Prostate gland (tissue), 2 donors: ENCODE results near the gene SVEP1. TPM values are rescaled to one million over a fixed set of nuclear protein-coding genes. Genes with fewer than 3 reads are reported as not detected.
A peak's percentile ranks its signal among the peaks of the same experiment; 100 is the strongest.
"Not testable (repeated sequence)": the region's sequence is repeated elsewhere in the genome, so short reads cannot be mapped to it uniquely, and the experiment has no call there.

ENCODE experiments used
- DNase-seq: peaks from one replicate; pipeline ENCODE4 v3.0.0-alpha.2; 2019; ENCODE audit warnings: low spot score
- H3K27ac ChIP-seq, 2 donors: fragments of 200-600 bp; sonication (generic); 2 replicates each; pipeline ENCODE4 v1.5.1; 2017 to 2019
- H3K27me3 ChIP-seq: fragments of 200-600 bp; sonication (generic); replicated peaks from 2 replicates; pipeline ENCODE4 v1.5.1; 2019; ENCODE audit not compliant: insufficient read depth
- H3K36me3 ChIP-seq, 2 donors: fragments of 200-600 bp; sonication (generic); 1 replicate in 1 of 2; 2 replicates in 1 of 2; pipeline versions ENCODE4 v1.5.1 to v1.8.1; 2017 to 2019
- H3K4me1 ChIP-seq: fragments of 200-600 bp; sonication (generic); replicated peaks from 2 replicates; pipeline ENCODE4 v1.5.1; 2019
- H3K4me3 ChIP-seq, 2 donors: fragments of 200-600 bp; sonication (generic); 2 replicates each; pipeline ENCODE4 v1.5.1; 2017 to 2019
- H3K9me3 ChIP-seq: fragments of 200-600 bp; sonication (generic); 2 replicates; pipeline ENCODE4 v1.5.1; 2017
- CTCF ChIP-seq, 4 experiments: fragments of 200-600 bp in 2 of 4; fragments of 450-650 bp in 2 of 4; sonication (generic) in 2 of 4; IDR thresholded peaks; 1 replicate in 3 of 4; 2 replicates in 1 of 4; pipeline ENCODE4 v1.5.1; 2016 to 2019; ENCODE audit warnings: antibody characterized with exemption in 4 of 4, mild to moderate bottlenecking in 2 of 4, moderate library complexity in 2 of 4
- POLR2A ChIP-seq: fragments of 450-650 bp; IDR thresholded peaks from one replicate; pipeline ENCODE4 v1.6.1; 2016; ENCODE audit warnings: antibody characterized with exemption, mild to moderate bottlenecking
- POLR2AphosphoS5 ChIP-seq: sonication (generic); formaldehyde crosslinking; IDR thresholded peaks from one replicate; pipeline ENCODE4 v1.6.1; 2017; ENCODE audit warnings: antibody characterized with exemption
- WGBS: methylation state at CpG from one replicate; pipeline ENCODE4 v1.1.5; 2018; 5-methylcytosine and 5-hydroxymethylcytosine counted together
- intact Hi-C: fragments of 100-400 bp; cut with DNase I; formaldehyde crosslinking; loops from one replicate; pipeline ENCODE4 v1.14.2; 2022
- total RNA-seq, 2 donors: library from RNA; depleted of rRNA; stranded (reverse); fragments of >200 nt; gene quantifications; one replicate each; pipeline ENCODE4 v1.1.0, GENCODE V29; 2016

The SVEP1 gene
- total RNA-seq, 2 donors from 2014 or later = 2.7 to 5.8 TPM

GRCh38 chr9:110541950-110542349 is 37.6 kb downstream of the SVEP1 start:
- no peaks in the 10 kb centered on the region for H3K27me3 ChIP-seq
- H3K4me1 ChIP-seq = no peaks in the 10 kb centered on the region
- no peak for DNase-seq
- H3K9me3 ChIP-seq = no peaks in the 10 kb centered on the region
- 82% methylated on average over 2 of the region's 2 CpGs for WGBS
- no peak overlapping the region for H3K4me3 ChIP-seq
- intact Hi-C loops = no loop called here
- H3K27ac ChIP-seq = no peak overlapping the region
- TF ChIP-seq CTCF (IDR thresholded peaks at IDR 0.05) (no peak), POLR2AphosphoS5 (no peak), POLR2A (no peak)
- H3K36me3 ChIP-seq = no peaks in the 10 kb centered on the region

GRCh38 chr9:110538647-110539041 is 40.9 kb downstream of the SVEP1 start:
- no peaks in the 10 kb centered on the region for H3K4me1 ChIP-seq
- WGBS = 42% methylated on average over 2 of the region's 2 CpGs
- H3K27ac ChIP-seq = no peak overlapping the region
- no peak for DNase-seq
- no peak for TF ChIP-seq POLR2AphosphoS5
- no peak overlapping the region for H3K4me3 ChIP-seq
- H3K9me3 ChIP-seq = no peaks in the 10 kb centered on the region
- intact Hi-C loops = no loop called here
- no peaks in the 10 kb centered on the region for H3K36me3 ChIP-seq
- no peaks in the 10 kb centered on the region for H3K27me3 ChIP-seq

- Histone ChIP-seq H3K27me3 (no peaks in the 10 kb centered on the region), H3K27ac (no peak overlapping the region), H3K36me3 (no peaks in the 10 kb centered on the region), H3K4me3 (no peak overlapping the region), H3K4me1 (no peaks in the 10 kb centered on the region), H3K9me3 (no peaks in the 10 kb centered on the region)
- 15% methylated on average over 4 of the region's 4 CpGs for WGBS
- intact Hi-C loops = no loop called here
- TF ChIP-seq POLR2AphosphoS5 = no peak
- TF ChIP-seq CTCF (IDR thresholded peaks at IDR 0.05) = no peak
- TF ChIP-seq POLR2A = no peak
- DNase-seq = no peak
Observed at GRCh38 chr9:110537841-110538646, 41.5 kb downstream of the SVEP1 start.

- no peak for TF ChIP-seq POLR2A
- peak; percentile 74 for TF ChIP-seq POLR2AphosphoS5
- H3K4me3 ChIP-seq = no peak overlapping the region
- DNase-seq = peak; percentile 12
- intact Hi-C loops = no loop called here
- H3K27me3 ChIP-seq = no peaks in the 10 kb centered on the region
- no peaks in the 10 kb centered on the region for H3K9me3 ChIP-seq
- WGBS = 14% methylated on average over 4 of the region's 4 CpGs
- no peaks in the 10 kb centered on the region for H3K4me1 ChIP-seq
- H3K36me3 ChIP-seq = no peaks in the 10 kb centered on the region
- no peak overlapping the region for H3K27ac ChIP-seq
Observed at GRCh38 chr9:110536822-110537221, 42.7 kb downstream of the SVEP1 start.

GRCh38 chr9:110534162-110534561 is 45.4 kb downstream of the SVEP1 start:
- H3K4me3 ChIP-seq, H3K4me1 ChIP-seq, H3K27ac ChIP-seq, H3K9me3 ChIP-seq, DNase-seq, H3K36me3 ChIP-seq, H3K27me3 ChIP-seq, intact Hi-C loops: not testable (repeated sequence)
- WGBS = 90% methylated on average over 4 of the region's 4 CpGs

GRCh38 chr9:110532908-110533665 is 46.5 kb downstream of the SVEP1 start:
- Histone ChIP-seq H3K9me3 (no peaks in the 10 kb centered on the region), H3K4me3 (no peak overlapping the region), H3K36me3 (no peaks in the 10 kb centered on the region), H3K4me1 (no peaks in the 10 kb centered on the region), H3K27me3 (no peaks in the 10 kb centered on the region), H3K27ac (no peak overlapping the region)
- DNase-seq = no peak
- WGBS = 74% methylated on average over 9 of the region's 9 CpGs
- intact Hi-C loops = no loop called here
- TF ChIP-seq POLR2AphosphoS5 (no peak), CTCF (IDR thresholded peaks at IDR 0.05) (no peak), POLR2A (no peak)
